GM19395 (cell line): ENCODE results near the gene CADM2.
"Not testable (repeated sequence)": the region's sequence is repeated elsewhere in the genome, so short reads cannot be mapped to it uniquely, and the experiment has no call there.

ENCODE experiments used
- ATAC-seq: cut with Tn5 transposase; IDR thresholded peaks from one replicate; pipeline ENCODE4 v1.9.1; 2021; ENCODE audit warnings: mild to moderate bottlenecking, moderate library complexity; ENCODE audit not compliant: unreplicated experiment

CADM2 gene

GRCh38 chr3:85627932-85628331 lies 669.1 kb downstream of the CADM2 start:
- no peak for ATAC-seq

GRCh38 chr3:85631070-85631469 lies 672.3 kb downstream of the CADM2 start:
- ATAC-seq: no peak

GRCh38 chr3:85632921-85633320 lies 674.1 kb downstream of the CADM2 start:
- ATAC-seq: no peak

GRCh38 chr3:85652360-85652759 lies 693.6 kb downstream of the CADM2 start:
- no peak for ATAC-seq

GRCh38 chr3:85660451-85660850 lies 701.7 kb downstream of the CADM2 start:
- ATAC-seq: no peak

- no peak for ATAC-seq
Measured at GRCh38 chr3:85662462-85662861, 703.7 kb downstream of the CADM2 start.

- no peak for ATAC-seq
Measured at GRCh38 chr3:85667744-85668143, 709.0 kb downstream of the CADM2 start.

GRCh38 chr3:85670634-85671205 lies 711.9 kb downstream of the CADM2 start:
- ATAC-seq: no peak

- no peak for ATAC-seq
Measured at GRCh38 chr3:85672761-85673160, 714.0 kb downstream of the CADM2 start.

- no peak for ATAC-seq
Measured at GRCh38 chr3:85678713-85679112, 719.9 kb downstream of the CADM2 start.

GRCh38 chr3:85681906-85682305 lies 723.1 kb downstream of the CADM2 start:
- ATAC-seq: no peak

- ATAC-seq: no peak
Measured at GRCh38 chr3:85691196-85691595, 732.4 kb downstream of the CADM2 start.

GRCh38 chr3:85697156-85697555 lies 738.4 kb downstream of the CADM2 start:
- no peak for ATAC-seq

- no peak for ATAC-seq
Measured at GRCh38 chr3:85706130-85706529, 747.3 kb downstream of the CADM2 start.

GRCh38 chr3:85708325-85708724 lies 749.5 kb downstream of the CADM2 start:
- ATAC-seq: not testable (repeated sequence)

- no peak for ATAC-seq
Measured at GRCh38 chr3:85709346-85709892, 750.6 kb downstream of the CADM2 start.

- no peak for ATAC-seq
Measured at GRCh38 chr3:85710490-85710889, 751.7 kb downstream of the CADM2 start.

- no peak for ATAC-seq
Measured at GRCh38 chr3:85721409-85722145, 762.8 kb downstream of the CADM2 start.

- no peak for ATAC-seq
Measured at GRCh38 chr3:85725809-85726208, 767.0 kb downstream of the CADM2 start.

- no peak for ATAC-seq
Measured at GRCh38 chr3:85726241-85726640, 767.5 kb downstream of the CADM2 start.

- ATAC-seq: no peak
Measured at GRCh38 chr3:85737846-85738245, 779.1 kb downstream of the CADM2 start.

GRCh38 chr3:85740561-85740960 lies 781.8 kb downstream of the CADM2 start:
- no peak for ATAC-seq
